HG02885 (cell line): Measurements from ENCODE around the gene RNF135.
"Not testable (repeated sequence)": the region's sequence is repeated elsewhere in the genome, so short reads cannot be mapped to it uniquely, and the experiment has no call there.

Source experiments
- ATAC-seq: cut with Tn5 transposase; IDR thresholded peaks from one replicate; pipeline ENCODE4 v1.9.1; 2021; ENCODE audit warnings: mild to moderate bottlenecking; ENCODE audit not compliant: unreplicated experiment, poor library complexity

Gene RNF135, protein sequence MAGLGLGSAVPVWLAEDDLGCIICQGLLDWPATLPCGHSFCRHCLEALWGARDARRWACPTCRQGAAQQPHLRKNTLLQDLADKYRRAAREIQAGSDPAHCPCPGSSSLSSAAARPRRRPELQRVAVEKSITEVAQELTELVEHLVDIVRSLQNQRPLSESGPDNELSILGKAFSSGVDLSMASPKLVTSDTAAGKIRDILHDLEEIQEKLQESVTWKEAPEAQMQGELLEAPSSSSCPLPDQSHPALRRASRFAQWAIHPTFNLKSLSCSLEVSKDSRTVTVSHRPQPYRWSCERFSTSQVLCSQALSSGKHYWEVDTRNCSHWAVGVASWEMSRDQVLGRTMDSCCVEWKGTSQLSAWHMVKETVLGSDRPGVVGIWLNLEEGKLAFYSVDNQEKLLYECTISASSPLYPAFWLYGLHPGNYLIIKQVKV

DNA sequence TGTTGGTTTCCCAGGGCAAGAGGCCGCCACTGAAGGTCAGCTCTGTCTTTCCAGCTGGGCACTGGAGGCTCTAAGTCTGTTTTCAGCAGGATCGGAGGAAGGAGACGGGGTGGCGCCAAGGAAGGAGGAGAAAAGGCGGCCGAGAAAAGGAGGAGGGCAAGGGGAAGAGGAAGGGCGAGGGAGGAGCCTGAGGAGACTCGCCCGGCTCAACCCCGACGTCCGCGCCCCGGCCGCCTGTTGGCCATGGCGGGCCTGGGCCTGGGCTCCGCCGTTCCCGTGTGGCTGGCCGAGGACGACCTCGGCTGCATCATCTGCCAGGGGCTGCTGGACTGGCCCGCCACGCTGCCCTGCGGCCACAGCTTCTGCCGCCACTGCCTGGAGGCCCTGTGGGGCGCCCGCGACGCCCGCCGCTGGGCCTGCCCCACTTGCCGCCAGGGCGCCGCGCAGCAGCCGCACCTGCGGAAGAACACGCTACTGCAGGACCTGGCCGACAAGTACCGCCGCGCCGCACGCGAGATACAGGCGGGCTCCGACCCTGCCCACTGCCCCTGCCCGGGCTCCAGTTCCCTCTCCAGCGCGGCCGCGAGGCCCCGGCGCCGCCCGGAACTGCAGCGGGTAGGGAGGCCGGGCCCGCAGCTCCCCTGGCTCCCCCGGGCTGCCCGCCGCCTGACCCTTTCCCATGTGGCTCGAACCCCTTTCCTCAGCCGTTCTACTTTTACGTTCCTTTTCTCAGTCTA lies at the start of gene RNF135:
Gene RNF135, plus strand, starts transcription at position 209 of the 737 bp plus-strand sequence. Its CDS starts 35 bp downstream, at position 244.
- ATAC-seq = peak; percentile 67

DNA sequence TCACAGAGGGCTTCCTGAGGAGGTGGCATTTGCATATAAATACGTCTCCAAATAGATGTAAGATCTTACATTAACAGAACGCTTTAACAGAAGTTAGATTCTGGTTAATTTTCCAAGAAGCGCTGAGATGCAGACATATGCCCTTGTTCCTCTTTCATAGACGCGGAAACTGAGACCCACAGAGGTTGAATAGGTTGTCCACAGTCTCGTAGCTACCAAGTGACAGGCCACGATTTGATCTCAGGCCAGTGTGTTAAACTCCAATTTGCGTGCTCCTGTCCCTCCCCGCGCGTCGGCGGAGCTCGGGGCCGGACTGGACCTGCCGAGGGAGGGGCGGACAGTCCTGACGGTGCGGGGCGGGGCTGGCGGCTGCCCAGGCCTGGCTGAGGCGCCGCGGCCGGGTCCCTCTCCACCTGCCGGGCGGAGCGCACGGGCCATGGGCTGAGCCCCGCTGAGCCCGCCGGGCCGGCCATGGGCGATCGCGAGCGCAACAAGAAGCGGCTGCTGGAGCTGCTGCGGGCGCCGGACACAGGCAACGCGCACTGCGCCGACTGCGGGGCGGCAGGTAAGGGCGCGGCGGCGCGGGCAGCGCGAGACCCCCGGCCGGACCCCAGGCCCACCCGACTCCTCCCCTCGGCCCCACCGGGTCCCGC lies 49.2 kb upstream of the RNF135 start, which contains the start of gene ADAP2:
Gene ADAP2, plus strand, starts transcription at position 402 of the 653 bp plus-strand sequence. Its CDS starts 70 bp downstream, at position 472.
- peak; percentile 54 for ATAC-seq

DNA sequence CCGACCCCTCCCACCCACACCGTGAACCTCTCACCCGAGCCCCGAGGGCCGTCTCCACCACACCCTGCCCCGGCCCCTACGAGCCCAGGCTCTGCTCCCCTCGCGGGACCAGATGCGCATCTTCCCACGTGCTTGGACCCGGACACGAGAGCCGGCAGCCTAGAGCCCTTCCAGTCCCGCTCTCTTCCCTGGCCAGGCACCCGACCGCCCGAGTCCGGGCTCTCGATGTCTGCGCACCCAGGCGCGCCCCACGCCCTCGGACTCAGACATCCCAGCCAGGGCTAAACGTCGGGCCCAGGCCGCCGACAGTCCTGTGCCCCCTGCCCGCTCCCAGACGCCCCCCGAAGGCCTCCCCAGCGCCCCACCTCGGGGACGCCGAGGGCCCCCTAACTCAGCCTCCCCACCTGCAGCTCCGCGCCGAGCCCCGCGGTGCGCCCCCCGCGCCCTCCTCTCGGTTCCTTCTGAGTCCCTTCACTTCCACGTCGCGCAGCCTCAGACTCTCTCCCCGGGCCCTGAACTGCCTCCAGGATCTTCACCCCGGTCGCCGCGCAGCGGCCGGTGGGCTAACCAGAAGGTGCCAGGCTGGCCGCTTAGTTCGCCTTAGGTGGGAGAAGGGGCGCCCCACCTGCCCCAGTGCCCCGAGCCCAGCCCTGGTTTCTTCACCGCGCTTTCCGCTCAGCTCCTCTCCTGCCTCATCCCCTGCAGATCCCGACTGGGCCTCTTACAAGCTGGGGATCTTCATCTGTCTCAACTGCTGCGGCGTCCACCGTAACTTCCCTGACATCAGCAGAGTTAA lies 48.4 kb upstream of the RNF135 start:
- ATAC-seq = no peak

DNA sequence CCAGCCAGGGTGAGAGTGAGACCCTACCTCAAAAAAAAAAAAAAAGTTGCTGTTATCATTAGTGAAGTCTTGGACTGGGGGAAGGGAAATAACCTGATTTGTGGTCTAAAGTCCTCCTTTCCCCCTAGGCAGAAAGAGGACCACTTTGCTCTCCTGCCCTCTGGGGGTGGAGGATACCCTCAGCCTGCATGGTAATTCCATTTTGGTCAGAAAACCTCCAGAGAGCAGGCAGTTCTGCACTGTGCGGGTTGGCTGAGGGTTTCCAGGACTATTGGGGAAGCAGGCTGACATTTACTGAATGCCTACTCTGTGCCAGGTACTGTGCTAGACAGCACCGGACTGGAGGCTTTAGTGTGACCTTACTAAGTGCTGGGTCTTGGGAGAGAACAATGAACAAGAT lies 46.5 kb upstream of the RNF135 start:
- ATAC-seq = no peak

DNA sequence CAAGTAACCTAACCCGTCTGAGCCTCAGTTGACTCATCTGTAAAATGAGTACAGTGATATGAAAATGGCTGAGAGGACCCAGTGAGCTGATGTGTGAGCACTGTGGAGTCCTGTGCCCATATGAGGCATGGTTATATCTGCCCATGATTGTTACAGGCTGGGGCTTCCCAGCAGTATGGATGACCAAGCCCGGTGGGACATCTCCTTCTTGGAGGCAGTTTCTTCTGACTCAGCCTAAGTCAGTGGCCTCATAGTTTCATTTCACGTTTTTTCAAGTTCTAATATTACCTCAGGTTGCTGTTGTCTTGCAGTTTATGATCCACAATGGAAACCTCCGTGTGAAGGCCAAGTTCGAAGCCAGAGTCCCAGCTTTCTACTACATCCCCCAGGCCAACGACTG lies 44.3 kb upstream of the RNF135 start:
- no peak for ATAC-seq

DNA sequence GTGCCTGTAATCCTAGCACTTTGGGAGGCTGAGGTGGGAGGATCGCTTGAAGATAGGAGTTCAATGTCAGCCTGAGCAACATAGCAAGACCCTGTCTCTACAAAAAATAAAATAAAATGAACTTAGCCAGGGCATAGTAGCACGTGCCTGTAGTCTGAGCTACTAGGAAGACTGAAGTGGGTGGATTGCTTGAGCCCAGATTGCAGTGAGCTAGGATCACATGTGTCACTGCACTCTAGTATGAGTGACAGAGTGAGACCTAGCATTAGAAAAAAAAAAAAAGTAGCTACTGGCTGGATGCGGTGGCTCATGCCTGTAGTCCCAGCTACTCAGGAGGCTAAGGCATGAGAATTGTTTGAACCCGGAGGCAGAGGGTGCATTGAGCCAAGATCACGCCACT lies 43.1 kb upstream of the RNF135 start:
- no peak for ATAC-seq

DNA sequence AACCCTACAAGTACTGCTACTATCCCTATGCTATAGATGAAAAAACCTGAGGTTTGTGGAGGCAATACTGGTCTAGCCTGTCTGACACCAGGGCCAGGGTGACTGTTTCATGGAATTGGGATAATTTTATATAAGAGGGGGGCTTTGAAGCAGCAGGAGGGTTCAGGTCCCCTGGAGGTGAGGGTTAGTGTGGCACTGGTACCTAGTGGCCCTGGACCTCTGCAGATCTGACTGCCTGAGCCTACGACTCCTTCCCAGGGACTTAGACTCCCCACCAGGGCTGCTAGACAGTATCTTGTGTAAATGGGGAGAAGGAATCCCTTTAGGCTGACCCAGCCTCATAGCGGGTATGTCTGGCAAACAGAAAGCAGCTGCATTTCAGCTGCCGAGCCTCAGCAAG lies 42.3 kb upstream of the RNF135 start:
- ATAC-seq = no peak

DNA sequence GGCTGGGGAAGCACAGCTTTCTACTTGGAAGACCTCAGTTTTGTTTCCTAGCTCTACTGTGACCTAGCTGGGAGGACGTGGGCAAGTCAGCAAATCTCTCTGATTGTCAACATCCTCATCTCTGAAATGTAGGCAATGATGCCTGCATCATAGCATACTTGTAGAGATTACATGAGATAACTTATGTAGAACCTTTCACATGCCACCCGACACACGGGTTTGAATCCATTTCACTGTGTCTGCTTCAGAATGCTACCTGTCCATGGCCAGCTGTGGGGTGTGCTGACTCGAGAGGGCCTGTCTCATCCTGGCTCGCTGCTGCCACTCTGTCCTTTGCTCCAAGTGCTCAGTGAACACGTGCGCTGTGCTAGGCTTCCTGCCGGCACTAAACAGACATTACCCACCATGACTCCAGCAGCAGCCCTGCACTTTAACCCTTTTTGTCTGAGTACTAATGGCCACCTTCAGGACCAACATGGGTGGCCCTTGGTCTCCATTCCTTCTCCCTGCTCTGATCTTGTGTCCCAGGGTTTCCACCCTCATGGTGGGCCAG lies 41.7 kb upstream of the RNF135 start:
- no peak for ATAC-seq

DNA sequence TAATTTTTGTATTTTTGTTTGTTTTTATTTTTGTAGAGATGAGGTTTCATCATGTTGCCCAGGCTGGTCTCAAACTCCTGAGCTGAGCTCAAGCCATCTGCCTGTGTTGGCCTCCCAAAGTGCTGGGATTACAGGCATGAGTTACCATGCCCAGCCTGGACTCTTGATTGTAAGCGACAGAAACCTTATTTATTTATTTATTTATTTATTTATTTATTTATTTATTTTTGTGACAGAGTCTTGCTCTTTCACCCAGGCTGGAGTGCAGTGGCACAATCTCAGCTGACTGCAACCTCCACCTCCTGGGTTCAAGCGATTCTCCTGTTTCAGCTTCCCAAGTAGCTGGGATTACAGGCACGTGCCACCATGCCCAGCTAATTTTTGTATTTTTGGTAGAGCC lies 41.0 kb upstream of the RNF135 start:
- ATAC-seq = not testable (repeated sequence)

DNA sequence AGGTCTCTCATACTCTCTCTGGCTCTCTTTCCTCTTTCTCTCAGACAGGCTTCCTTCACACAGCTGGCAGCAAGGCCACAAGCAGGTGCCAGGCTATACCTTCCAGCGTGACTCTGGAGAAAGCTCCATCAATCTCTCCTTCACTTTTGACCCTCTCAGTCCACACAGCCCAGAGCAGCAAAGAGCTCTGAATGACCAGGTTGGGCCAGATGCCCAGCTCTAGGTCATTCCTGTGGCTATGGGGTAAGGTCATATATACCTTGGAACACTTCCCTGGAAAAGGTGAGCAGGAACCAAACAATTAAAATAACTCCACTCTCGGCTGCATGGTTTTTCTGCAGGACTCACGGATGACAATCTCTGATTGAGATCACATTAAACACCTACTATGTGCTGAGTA lies 40.3 kb upstream of the RNF135 start:
- no peak for ATAC-seq

DNA sequence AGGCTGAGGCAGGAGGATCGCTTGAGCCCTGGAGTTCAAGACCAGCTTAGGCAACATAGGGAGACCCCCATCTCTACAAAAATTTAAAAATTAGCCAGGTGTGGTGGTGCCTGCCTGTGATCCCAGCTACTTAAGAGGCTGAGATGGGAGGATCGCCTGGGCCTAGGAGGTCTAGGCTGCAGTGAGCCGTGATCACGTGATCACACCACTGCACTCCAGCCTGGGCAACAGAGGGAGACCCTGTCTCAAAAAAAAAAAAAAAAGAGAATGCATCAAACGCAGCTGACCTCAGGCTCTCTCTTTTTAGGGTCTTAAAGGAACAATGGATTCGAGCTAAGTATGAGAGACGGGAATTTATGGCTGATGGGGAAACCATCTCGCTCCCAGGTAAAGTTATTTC lies 39.3 kb upstream of the RNF135 start:
- not testable (repeated sequence) for ATAC-seq

DNA sequence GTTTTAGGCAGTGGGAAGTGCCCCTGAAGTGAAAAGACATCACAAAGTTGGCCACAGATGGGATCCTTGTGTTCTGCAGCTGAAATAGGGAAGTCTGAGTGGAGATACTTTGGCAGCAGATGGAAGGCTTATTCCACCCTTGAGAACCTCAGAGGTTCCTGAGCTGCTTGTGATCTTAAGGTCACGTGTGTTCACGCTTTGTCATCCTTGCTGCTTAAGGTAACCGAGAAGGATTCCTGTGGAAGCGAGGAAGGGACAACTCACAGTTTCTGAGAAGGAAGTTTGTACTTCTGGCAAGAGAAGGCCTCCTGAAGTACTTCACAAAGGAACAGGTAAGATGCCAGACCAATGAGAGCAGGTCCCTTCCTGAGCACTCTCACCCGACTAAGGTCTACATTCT lies 36.9 kb upstream of the RNF135 start:
- no peak for ATAC-seq

DNA sequence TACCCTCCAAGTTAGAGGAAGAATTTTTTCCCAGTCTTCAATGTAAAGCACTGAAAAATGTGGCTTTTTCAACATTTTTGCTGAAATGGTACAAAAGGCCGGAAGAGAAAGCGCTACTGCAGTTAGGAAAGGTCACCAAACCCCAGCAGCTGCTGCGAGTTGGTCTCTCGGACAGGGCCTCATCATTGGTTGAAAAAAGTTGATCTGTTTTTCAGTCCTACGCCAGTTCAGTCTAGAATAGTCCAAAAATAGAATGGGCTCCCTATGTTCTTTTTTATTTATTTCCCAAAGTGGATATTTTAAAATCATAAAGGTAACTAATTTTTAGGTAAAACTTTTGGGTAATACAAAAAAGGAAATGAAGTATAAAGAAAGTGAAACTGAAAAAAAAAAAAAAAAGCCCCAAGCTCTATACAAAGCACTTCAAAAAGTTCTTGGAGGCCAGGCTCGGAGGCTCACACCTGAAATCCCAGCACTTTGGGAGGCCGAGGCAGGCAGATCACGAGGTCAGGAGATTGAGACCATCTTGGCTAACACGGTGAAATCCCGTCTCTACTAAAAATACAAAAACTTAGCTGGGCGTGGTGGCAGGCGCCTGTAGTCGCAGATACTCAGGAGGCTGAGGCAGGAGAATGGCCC lies 31.7 kb upstream of the RNF135 start:
- ATAC-seq = no peak

DNA sequence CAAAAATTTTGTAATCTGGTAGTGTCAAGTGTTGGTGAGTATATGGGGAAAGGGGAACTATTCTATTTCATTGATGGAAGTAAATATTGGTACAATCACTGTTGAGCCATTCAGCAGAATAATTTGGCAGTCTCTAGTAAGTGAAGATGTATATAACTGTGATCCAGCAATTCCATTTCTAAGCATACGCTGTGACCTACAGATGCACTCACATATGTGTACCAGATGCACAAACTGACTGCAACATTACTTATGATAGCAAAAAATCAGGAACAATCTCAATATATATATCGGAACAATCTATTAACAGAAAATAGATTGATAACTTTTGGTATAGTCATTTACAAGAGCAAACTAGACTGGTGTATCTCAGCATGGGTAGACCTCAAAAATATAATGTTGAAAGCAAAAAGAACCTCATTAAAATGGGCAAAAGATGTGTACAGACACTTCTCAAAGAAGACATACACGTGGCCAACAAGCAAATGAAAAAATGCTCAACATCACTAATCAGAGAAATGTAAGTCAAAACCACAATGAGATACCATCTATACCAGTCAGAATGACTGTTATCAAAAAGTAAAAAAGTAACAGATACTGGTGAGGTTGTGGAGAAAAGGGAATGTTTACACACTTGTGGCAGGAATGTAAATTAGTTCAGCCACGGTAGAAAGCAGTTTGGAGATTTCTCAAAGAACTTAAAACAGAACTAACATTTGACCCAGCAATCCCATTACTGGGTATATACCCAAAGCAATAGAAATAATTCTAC lies 28.3 kb upstream of the RNF135 start:
- no peak for ATAC-seq

DNA sequence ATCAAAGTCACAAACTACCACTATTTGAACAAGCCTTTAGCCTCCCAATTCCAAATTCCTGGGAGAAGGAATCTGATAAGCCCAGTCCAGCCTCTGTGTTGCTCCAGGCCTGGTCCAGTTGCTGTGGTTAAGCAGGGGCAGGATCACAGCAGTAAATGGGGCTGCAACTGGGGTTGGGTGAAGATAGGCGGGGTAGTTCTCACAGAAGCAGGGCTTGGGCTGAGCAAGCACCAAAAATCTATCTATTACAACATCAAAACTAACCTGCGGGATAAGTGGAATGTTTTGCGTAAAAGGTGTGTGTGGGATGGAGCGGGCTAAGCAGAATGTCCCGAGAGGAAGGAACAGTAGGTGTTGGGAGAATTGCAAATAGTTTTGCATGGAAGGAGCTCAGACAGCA lies 23.0 kb upstream of the RNF135 start:
- ATAC-seq = no peak

DNA sequence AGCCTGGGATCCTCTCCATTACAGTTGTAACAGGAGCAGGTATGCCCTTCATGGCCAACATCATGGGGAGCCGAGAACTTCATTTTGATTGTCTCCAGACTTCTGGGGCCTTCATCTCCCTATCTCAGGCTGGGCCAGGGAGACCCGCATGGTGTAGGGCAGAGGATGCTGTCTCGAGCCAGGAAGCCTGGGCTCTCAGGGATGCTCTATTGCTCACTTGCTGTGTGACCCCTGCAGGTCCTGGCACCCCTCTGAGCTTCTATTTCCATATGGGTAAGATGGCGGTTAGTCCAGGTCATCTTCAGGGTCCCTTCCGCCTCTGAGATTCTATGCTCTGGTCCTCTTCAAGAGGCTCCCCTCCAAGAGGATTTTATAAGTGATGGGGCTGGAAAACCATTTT lies 20.6 kb upstream of the RNF135 start:
- no peak for ATAC-seq

DNA sequence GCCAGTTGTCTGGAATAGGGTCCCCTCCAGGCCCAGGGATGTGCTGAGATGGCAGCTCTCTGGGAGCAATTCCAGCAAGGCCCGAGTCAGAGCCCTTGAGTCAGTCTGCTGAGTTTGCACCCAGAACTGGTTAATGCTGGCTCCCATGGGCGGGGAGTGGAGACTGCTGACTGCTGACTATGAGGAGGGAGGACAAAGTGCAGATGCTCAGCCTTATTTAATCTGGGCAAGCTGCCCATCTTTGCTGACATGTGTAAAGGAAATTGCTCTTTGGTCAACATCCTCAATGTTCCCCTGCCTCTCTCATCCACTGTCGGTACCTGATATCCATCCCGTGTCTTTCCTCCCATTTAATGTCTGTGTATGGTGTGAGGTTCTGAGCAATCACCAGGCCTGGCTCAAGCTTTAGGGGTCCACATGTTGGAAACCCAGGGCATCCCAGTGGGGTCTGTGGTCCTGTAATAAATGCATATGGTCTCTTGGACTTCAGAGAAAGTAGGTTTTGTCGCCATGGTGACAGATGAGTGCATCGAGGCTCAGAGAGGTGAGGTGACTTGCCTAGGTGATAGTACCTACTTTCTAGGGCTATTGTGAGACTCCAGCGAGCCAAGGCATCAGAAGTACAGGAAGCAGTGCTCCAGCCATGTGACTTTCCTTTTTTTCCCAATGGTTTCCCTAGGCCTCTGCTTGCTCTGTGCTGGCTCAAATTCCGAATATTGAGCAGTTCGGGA lies 20.0 kb upstream of the RNF135 start:
- no peak for ATAC-seq
